GM19372 (cell line): ENCODE measurements around the gene NXPE1.

ENCODE experiments used
- ATAC-seq: cut with Tn5 transposase; IDR thresholded peaks from one replicate; pipeline ENCODE4 v1.9.1; 2021; ENCODE audit warnings: mild to moderate bottlenecking, low read depth, moderate library complexity; ENCODE audit not compliant: unreplicated experiment

Gene NXPE1

GRCh38 chr11:114563077-114563476 is 3.4 kb upstream of the NXPE1 start:
- no peak for ATAC-seq

- no peak for ATAC-seq
Measured at GRCh38 chr11:114562166-114562916, 2.7 kb upstream of the NXPE1 start.

- no peak for ATAC-seq
Measured at GRCh38 chr11:114556135-114556534, 3.5 kb downstream of the NXPE1 start.

- no peak for ATAC-seq
Measured at GRCh38 chr11:114553642-114554041, 6.0 kb downstream of the NXPE1 start.

- no peak for ATAC-seq
Measured at GRCh38 chr11:114551060-114551459, 8.6 kb downstream of the NXPE1 start.

GRCh38 chr11:114525682-114526081 is 34.0 kb downstream of the NXPE1 start:
- no peak for ATAC-seq

- ATAC-seq: no peak
Measured at GRCh38 chr11:114524122-114524521, 35.6 kb downstream of the NXPE1 start.

GRCh38 chr11:114522818-114523217 is 36.9 kb downstream of the NXPE1 start:
- no peak for ATAC-seq

GRCh38 chr11:114511538-114511937 is 48.1 kb downstream of the NXPE1 start:
- ATAC-seq: no peak

- ATAC-seq: no peak
Measured at GRCh38 chr11:114511079-114511478, 48.6 kb downstream of the NXPE1 start.

- ATAC-seq: no peak
Measured at GRCh38 chr11:114501901-114502300, 57.8 kb downstream of the NXPE1 start.

- no peak for ATAC-seq
Measured at GRCh38 chr11:114499756-114500155, 59.9 kb downstream of the NXPE1 start.

- no peak for ATAC-seq
Measured at GRCh38 chr11:114496915-114497314, 62.8 kb downstream of the NXPE1 start.

- ATAC-seq: no peak
Measured at GRCh38 chr11:114483929-114484328, 75.8 kb downstream of the NXPE1 start.

- no peak for ATAC-seq
Measured at GRCh38 chr11:114482114-114482513, 77.6 kb downstream of the NXPE1 start.

- no peak for ATAC-seq
Measured at GRCh38 chr11:114479331-114479730, 80.3 kb downstream of the NXPE1 start.

- ATAC-seq: no peak
Measured at GRCh38 chr11:114478768-114479167, 80.9 kb downstream of the NXPE1 start.

- no peak for ATAC-seq
Measured at GRCh38 chr11:114478001-114478410, 81.7 kb downstream of the NXPE1 start.

GRCh38 chr11:114472661-114473060 is 87.0 kb downstream of the NXPE1 start:
- ATAC-seq: no peak
